IPS-15b (cell line): ENCODE measurements around the gene TDRKH.

Experiments used
- H3K27me3 ChIP-seq: one replicate; pipeline ENCODE4 v1.6.1; 2013; ENCODE audit warnings: low read length; ENCODE audit not compliant: control insufficient read depth, insufficient read depth
- H3K36me3 ChIP-seq: one replicate; pipeline ENCODE4 v1.6.1; 2013; ENCODE audit warnings: low read length; ENCODE audit not compliant: control insufficient read depth, insufficient read depth
- H3K4me1 ChIP-seq: one replicate; pipeline ENCODE4 v1.6.1; 2013; ENCODE audit warnings: mild to moderate bottlenecking, low read length; ENCODE audit not compliant: control insufficient read depth, insufficient read depth
- H3K4me3 ChIP-seq: one replicate; pipeline ENCODE4 v1.5.1; 2013; ENCODE audit warnings: low read depth, low read length
- H3K9ac ChIP-seq: one replicate; pipeline ENCODE4 v1.6.1; 2013; ENCODE audit warnings: low read depth, mild to moderate bottlenecking, low read length
- H3K9me3 ChIP-seq: one replicate; pipeline ENCODE4 v1.6.1; 2013; ENCODE audit warnings: mild to moderate bottlenecking, low read length; ENCODE audit not compliant: control insufficient read depth, insufficient read depth

Gene TDRKH

GRCh38 chr1:151819976-151820623 is 29.8 kb upstream of the TDRKH start:
- Histone ChIP-seq H3K36me3 (no peaks in the 10 kb centered on the region), H3K27me3 (no peaks in the 10 kb centered on the region), H3K4me3 (no peak overlapping the region), H3K4me1 (peaks cover 11% of the 10 kb centered on the region), H3K9me3 (no peaks in the 10 kb centered on the region), H3K9ac (no peak overlapping the region)

- peaks cover 11% of the 10 kb centered on the region for H3K4me1 ChIP-seq
- H3K27me3 ChIP-seq: no peaks in the 10 kb centered on the region
- H3K9me3 ChIP-seq: no peaks in the 10 kb centered on the region
- H3K4me3 ChIP-seq: no peak overlapping the region
- no peak overlapping the region for H3K9ac ChIP-seq
- no peaks in the 10 kb centered on the region for H3K36me3 ChIP-seq
Measured at GRCh38 chr1:151819227-151819835, 29.0 kb upstream of the TDRKH start.

GRCh38 chr1:151817353-151817730 is 27.0 kb upstream of the TDRKH start:
- Histone ChIP-seq H3K36me3 (no peaks in the 10 kb centered on the region), H3K4me1 (peaks cover 4% of the 10 kb centered on the region), H3K4me3 (no peak overlapping the region), H3K9me3 (no peaks in the 10 kb centered on the region), H3K9ac (no peak overlapping the region), H3K27me3 (no peaks in the 10 kb centered on the region)

GRCh38 chr1:151816548-151817352 is 26.4 kb upstream of the TDRKH start:
- H3K36me3 ChIP-seq: no peaks in the 10 kb centered on the region
- H3K27me3 ChIP-seq: no peaks in the 10 kb centered on the region
- H3K9ac ChIP-seq: no peak overlapping the region
- H3K4me1 ChIP-seq: no peaks in the 10 kb centered on the region
- no peak overlapping the region for H3K4me3 ChIP-seq
- H3K9me3 ChIP-seq: no peaks in the 10 kb centered on the region

GRCh38 chr1:151815716-151816327 is 25.5 kb upstream of the TDRKH start:
- Histone ChIP-seq H3K4me3 (no peak overlapping the region), H3K9ac (no peak overlapping the region), H3K9me3 (no peaks in the 10 kb centered on the region)

GRCh38 chr1:151814971-151815545 is 24.8 kb upstream of the TDRKH start:
- H3K9me3 ChIP-seq: no peaks in the 10 kb centered on the region
- no peaks in the 10 kb centered on the region for H3K36me3 ChIP-seq
- H3K9ac ChIP-seq: no peak overlapping the region
- no peak overlapping the region for H3K4me3 ChIP-seq
- H3K4me1 ChIP-seq: peaks cover under 1% of the 10 kb centered on the region
- no peaks in the 10 kb centered on the region for H3K27me3 ChIP-seq

More at GRCh38 chr1:151815716-151816327, 25.5 kb upstream of the TDRKH start:
- Histone ChIP-seq H3K36me3 (no peaks in the 10 kb centered on the region), H3K4me1 (no peaks in the 10 kb centered on the region), H3K27me3 (no peaks in the 10 kb centered on the region)

- Histone ChIP-seq H3K9me3 (no peaks in the 10 kb centered on the region), H3K4me1 (peaks cover 7% of the 10 kb centered on the region), H3K9ac (no peak overlapping the region), H3K36me3 (no peaks in the 10 kb centered on the region), H3K4me3 (no peak overlapping the region), H3K27me3 (no peaks in the 10 kb centered on the region)
Measured at GRCh38 chr1:151814426-151814825, 24.1 kb upstream of the TDRKH start.

- Histone ChIP-seq H3K9me3 (no peaks in the 10 kb centered on the region), H3K36me3 (no peaks in the 10 kb centered on the region), H3K27me3 (no peaks in the 10 kb centered on the region), H3K4me1 (peaks cover 7% of the 10 kb centered on the region), H3K9ac (no peak overlapping the region), H3K4me3 (no peak overlapping the region)
Measured at GRCh38 chr1:151813271-151813977, 23.1 kb upstream of the TDRKH start.

GRCh38 chr1:151811181-151811580 is 20.9 kb upstream of the TDRKH start:
- H3K4me1 ChIP-seq: peaks cover 7% of the 10 kb centered on the region
- no peaks in the 10 kb centered on the region for H3K9me3 ChIP-seq
- no peaks in the 10 kb centered on the region for H3K36me3 ChIP-seq
- H3K4me3 ChIP-seq: no peak overlapping the region
- no peak overlapping the region for H3K9ac ChIP-seq
- no peaks in the 10 kb centered on the region for H3K27me3 ChIP-seq

- no peaks in the 10 kb centered on the region for H3K9me3 ChIP-seq
- H3K27me3 ChIP-seq: no peaks in the 10 kb centered on the region
- H3K4me3 ChIP-seq: no peak overlapping the region
- no peaks in the 10 kb centered on the region for H3K36me3 ChIP-seq
- H3K9ac ChIP-seq: peak overlapping the region; percentile 47
- peaks cover 7% of the 10 kb centered on the region for H3K4me1 ChIP-seq
Measured at GRCh38 chr1:151809985-151810556, 19.8 kb upstream of the TDRKH start.
